ENCODE data around the gene ZC3H18. TPM values are rescaled to one million over a fixed set of nuclear protein-coding genes. Genes with fewer than 3 reads are reported as not detected.

Gene ZC3H18
- total and polyA plus RNA-seq, 10 of the 15 experiments (the other 5 are each of a cell fraction or from before 2014, with no cell fraction given): 1.0 to 58.3 (median 22.4) TPM

DNA sequence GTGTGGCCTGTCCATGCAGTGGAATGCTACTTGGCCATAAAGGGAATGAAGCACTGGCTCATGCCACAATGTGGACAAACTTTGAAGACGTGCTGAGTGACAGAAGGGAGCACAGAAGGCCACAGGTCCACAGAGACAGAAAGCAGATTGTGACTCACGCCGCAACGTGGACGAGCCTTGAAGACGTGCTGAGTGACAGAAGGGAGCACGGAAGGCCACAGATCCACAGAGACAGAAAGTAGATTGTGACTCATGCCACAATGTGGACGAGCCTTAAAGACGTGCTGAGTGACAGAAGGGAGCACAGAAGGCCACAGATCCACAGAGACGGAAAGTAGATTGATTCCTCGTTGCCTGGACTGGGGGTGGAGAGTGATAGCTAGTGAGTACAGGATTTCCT is 19.2 kb downstream of the ZC3H18 start:
- H3K9me3 ChIP-seq (replicated peaks; ENCODE audit: control insufficient read depth, insufficient read depth, low read length): no peaks in the 10 kb centered on the region
- no peak overlapping the region for H3K9ac ChIP-seq (ENCODE audit: control insufficient read depth, insufficient read depth, low read length)
- H3K36me3 ChIP-seq (ENCODE audit: control insufficient read depth in 2 of 2, insufficient read depth in 2 of 2, low read length in 1 of 2): peaks cover 19 to 42% of the 10 kb centered on the region in 2 experiments
- H4K20me1 ChIP-seq (ENCODE audit: control insufficient read depth, insufficient read depth): no peaks in the 10 kb centered on the region
- no peak overlapping the region for H3K4me3 ChIP-seq
- DNase-seq (ENCODE audit: low read depth, low spot score) (no peak), FAIRE-seq (no peak), ATAC-seq (no peak)
- ChIA-PET CTCF (interaction anchor here (0.9 to 1.2 kb wide), 3 partner anchors 44 to 268 kb away, joined by 3 to 6 read pairs (median 4); partner anchors contain the start of gene MVD), RAD21 (ENCODE audit: unreplicated experiment) (no interaction called here), SMC1A (ENCODE audit: uncharacterized antibody, unreplicated experiment) (interaction anchor here (1.4 kb wide), 2 partner anchors 18 to 28 kb away, joined by 3 to 4 read pairs; no protein-coding TSS in a partner anchor), POLR2A (interaction anchor here (0.9 to 1.0 kb wide), 2 partner anchors 18 to 20 kb away, joined by 3 read pairs; no protein-coding TSS in a partner anchor)
- no peak overlapping the region for H3K4me2 ChIP-seq (ENCODE audit: control insufficient read depth, insufficient read depth)
- no peak for TF ChIP-seq E2F4 (IDR thresholded peaks at IDR 0.05; ENCODE audit: low read depth, low read length)
- TF ChIP-seq MEF2B (IDR thresholded peaks at IDR 0.05; ENCODE audit: partially characterized antibody, poor library complexity, severe bottlenecking): no peak
- TF ChIP-seq PML (IDR thresholded peaks at IDR 0.05; ENCODE audit: low read length): no peak
- TF ChIP-seq, protein P1, sequence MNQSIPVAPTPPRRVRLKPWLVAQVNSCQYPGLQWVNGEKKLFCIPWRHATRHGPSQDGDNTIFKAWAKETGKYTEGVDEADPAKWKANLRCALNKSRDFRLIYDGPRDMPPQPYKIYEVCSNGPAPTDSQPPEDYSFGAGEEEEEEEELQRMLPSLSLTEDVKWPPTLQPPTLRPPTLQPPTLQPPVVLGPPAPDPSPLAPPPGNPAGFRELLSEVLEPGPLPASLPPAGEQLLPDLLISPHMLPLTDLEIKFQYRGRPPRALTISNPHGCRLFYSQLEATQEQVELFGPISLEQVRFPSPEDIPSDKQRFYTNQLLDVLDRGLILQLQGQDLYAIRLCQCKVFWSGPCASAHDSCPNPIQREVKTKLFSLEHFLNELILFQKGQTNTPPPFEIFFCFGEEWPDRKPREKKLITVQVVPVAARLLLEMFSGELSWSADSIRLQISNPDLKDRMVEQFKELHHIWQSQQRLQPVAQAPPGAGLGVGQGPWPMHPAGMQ (IDR thresholded peaks at IDR 0.05; ENCODE audit: borderline replicate concordance): no peak
- TF ChIP-seq ZNF622 (IDR thresholded peaks at IDR 0.05): no peak
- no peak for TF ChIP-seq MXI1 (IDR thresholded peaks at IDR 0.05; ENCODE audit: low read depth, low read length)
- no peak for TF ChIP-seq TCF7 (IDR thresholded peaks at IDR 0.05; ENCODE audit: borderline replicate concordance)
- no peak for TF ChIP-seq TCF12 (IDR thresholded peaks at IDR 0.05; ENCODE audit: low read depth, low read length)
- no peak for TF ChIP-seq ATF3 (IDR thresholded peaks at IDR 0.05; ENCODE audit: borderline replicate concordance, extremely low read depth, low read depth, low read length)
- no peak for TF ChIP-seq EP300 (IDR thresholded peaks at IDR 0.05; ENCODE audit: borderline replicate concordance in 1 of 2, control insufficient read depth in 1 of 2, low read depth in 2 of 2, low read length in 2 of 2)
- TF ChIP-seq RBBP5 (conservative IDR thresholded peaks at IDR 0.05): no peak
- no peak overlapping the region for H2AFZ ChIP-seq (ENCODE audit: control insufficient read depth, low read depth, low read length)
- 98% methylated on average over 11 of the region's 11 CpGs for WGBS (ENCODE audit: insufficient coverage, insufficient replicate concordance, low lambda C conversion rate, missing lambda C conversion rate)
- peaks cover 18% of the 10 kb centered on the region for H3K79me2 ChIP-seq (ENCODE audit: control insufficient read depth, insufficient read depth, low read length)
- H3K4me1 ChIP-seq (ENCODE audit: control insufficient read depth, insufficient read depth, low read length): peaks cover 4% of the 10 kb centered on the region
- no peaks in the 10 kb centered on the region for H3K27me3 ChIP-seq (replicated peaks in 1 of 2; ENCODE audit: control insufficient read depth in 2 of 2, insufficient read depth in 2 of 2, low read length in 1 of 2)
- BruUV-seq (replicated peaks): no TSS peak
- in situ Hi-C loops (cut with MboI): no loop called here
- no peak overlapping the region for H3K27ac ChIP-seq (ENCODE audit: control insufficient read depth, insufficient read depth)
- intact Hi-C loops (cut with micrococcal nuclease; ENCODE audit: unreplicated experiment): no loop called here

All from GM12878 (cell line).